ENCODE measurements around the gene IGF2R.

The IGF2R gene

DNA sequence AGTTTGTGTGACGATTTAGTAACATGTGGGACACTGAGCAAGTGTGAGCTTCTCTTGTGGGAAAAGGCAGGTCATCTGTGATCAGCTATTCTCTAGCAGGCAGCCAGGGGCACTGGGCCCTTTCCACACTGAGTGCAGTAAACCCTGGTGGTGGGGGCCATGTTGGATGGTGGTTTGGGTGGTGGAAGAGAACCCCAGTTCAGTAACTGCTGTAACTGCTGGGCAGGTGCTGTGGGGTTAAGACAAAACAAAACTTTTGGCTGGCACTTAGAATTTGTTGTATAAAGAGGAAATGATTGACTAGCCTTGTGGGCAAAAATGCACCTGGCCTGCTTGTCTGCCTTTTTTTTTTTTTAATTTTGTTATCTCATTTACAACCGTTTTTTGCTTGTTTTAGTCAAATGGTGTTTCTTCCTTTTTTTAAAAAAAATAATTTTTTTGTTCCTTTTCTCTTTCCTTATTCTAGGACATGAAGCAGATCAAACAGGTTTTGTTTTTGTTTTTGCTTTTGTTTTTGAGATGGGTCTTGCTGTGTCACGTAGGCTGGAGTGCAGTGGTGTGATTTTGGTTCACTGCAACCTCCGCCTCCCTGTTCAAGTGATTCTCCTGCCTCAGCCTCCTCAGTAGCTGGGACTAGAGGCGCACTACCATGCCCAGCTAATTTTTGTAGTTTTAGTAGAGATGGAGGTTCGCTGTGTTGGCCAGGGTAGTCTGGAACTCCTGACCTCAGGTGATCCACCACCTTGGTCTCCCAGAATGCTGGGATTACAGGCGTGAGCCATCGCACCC, 59.8 kb downstream of the IGF2R start:
- DNase-seq: no peak

DNA sequence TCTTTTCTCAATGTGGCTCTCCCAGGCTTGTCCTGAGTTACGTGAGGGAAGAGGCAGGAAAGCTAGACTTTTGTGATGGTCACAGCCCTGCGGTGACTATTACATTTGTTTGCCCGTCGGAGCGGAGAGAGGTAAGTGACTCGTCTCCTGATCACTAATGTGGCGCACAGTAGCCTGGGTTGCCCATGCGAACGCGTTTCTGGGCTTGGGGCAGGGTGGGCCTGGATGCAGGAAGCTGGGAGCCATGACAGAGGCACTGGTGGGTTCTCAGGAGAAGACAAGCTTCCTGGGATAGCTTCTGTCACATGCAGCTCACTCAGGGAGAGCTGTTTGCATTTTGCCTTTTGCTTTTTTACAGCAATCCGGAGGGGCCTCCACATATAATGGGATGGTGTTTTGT, 60.6 kb downstream of the IGF2R start:
- no peak for DNase-seq

- peak; percentile 96 for DNase-seq
These were observed 61.2 kb downstream of the IGF2R start for GRCh38 chr6:160030103-160030502.

DNA sequence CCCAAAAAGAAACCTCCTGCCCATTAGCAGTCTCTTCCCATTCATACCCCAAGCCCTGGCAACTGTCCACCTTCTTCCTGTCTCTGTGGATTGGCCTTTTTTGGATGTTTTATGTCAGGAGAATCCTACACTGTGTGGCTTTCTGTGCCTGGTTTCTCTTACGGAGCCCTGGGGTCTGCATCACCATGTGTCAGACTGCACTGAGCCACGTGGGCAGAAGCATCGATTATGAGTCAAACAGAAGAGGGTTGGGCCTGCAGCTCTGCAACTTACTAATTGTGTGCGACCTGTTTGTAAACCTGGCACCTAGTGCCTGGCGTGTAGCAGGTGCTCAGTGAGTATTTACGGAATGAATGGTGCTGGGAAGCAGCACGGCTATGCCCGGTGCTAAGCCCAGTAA, 62.6 kb downstream of the IGF2R start:
- DNase-seq: no peak

GRCh38 chr6:160031871-160032270, 63.0 kb downstream of the IGF2R start:
- no peak for DNase-seq

- DNase-seq: no peak
These were observed 63.7 kb downstream of the IGF2R start for GRCh38 chr6:160032538-160032937.

GRCh38 chr6:160034036-160034930, 65.4 kb downstream of the IGF2R start:
- DNase-seq: peak; percentile 64

GRCh38 chr6:160035241-160035640, 66.4 kb downstream of the IGF2R start:
- DNase-seq: no peak

DNA sequence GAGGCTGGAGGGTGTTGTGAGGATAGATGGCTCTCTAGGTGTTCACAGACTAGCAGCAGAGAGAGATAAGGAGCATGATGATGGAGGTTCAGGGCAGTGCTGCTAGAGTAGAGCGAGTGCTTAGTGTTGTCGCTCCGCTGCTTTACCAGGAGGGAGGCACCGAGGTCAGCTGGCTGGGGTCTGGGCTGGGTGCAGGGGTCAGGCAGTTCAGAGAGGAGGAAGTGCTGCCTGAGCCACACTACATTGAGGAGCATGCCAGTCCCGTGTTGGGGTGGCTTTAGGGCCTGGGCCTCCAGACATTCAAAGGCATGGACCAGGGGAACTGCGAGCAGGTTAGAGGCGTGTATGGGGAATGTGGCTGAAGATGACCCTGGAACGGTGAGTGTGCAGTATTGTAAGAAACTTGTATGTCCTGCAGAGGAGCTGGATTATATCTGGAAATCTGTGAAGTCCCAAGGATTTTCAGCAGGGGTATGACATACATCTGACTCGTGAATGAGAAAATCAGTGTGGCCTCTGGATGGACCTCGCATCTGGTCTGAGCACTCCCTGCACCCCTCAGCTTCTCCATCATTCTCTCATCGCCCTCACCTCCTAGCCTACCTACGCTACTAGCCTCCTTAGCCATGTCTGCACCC, 66.9 kb downstream of the IGF2R start:
- DNase-seq: no peak

DNA sequence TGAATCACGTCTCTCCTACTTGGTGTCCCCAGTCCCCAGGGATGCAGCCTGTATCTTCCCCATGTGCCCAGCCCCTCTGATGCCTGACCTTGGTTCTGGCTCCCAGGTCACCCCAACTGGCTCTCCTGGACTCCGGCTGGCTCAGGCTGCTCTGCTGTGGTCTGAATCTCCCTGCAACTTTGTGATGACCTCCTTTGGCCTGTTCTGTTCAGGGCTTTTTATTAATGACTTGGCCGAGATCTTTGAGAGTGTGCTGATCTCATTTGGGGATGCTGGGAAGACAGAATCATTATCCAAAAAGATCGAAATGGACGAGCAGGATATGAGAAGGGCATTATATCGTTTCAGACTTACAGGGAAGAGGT, 67.4 kb downstream of the IGF2R start:
- no peak for DNase-seq

DNA sequence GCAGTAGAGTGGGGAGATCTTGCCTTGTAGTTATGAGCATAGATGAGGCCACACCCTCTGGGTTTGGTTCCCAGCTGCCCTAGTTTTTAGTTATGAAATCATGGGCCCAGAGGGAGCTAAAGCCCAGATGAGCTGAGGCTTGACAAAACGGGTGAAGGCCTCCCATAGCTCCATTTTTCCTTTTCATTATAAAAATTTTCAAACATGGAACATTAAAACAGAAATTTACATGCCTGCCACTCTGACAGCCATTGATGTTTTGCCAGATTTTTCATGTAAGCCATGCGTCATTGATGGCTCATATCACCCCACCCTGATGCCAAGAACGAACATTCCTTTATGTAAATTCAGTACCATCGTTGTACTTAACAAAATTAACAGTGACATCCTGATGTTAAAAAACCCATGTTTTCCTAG, 67.9 kb downstream of the IGF2R start:
- no peak for DNase-seq

DNA sequence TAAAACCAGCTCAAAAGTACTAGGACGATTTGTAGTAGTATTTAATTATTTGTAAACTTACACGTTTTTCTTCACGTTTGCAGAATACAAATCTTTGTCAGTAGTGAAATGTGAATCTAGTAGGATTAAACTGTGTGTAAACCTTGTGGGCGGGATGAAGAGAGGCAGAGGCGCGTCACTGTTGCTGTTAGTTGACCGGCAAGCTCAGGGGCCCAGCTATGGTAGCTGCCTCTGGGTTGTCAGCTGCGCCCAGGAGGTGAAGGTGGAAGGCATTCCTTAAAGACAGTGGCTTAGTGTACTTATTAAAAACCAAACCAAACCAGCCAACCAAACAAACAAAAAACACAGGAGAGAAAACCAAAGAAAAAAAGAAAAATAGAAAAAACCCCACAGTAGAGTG, 69.6 kb downstream of the IGF2R start:
- no peak for DNase-seq

DNA sequence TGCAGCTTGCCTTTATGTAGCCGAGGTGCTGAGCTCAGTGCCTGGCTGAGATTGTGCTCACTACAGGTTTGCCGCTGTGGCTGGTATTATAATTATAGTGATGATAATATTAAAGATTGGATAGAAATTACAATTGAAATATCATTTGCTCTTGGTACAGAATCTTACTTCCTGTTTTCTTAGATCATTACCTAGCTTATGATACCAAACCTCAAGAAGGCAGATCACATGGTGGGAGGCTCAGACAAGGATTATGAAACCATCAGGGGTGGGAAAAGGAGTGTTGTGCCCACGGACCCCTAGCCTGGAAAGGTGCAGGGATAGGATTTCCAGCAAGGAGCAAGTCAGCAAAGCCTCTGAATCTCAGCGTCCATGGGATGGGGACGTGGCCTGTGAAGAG, 70.6 kb downstream of the IGF2R start:
- DNase-seq: no peak

GRCh38 chr6:160040055-160040454, 71.2 kb downstream of the IGF2R start:
- DNase-seq: no peak

DNA sequence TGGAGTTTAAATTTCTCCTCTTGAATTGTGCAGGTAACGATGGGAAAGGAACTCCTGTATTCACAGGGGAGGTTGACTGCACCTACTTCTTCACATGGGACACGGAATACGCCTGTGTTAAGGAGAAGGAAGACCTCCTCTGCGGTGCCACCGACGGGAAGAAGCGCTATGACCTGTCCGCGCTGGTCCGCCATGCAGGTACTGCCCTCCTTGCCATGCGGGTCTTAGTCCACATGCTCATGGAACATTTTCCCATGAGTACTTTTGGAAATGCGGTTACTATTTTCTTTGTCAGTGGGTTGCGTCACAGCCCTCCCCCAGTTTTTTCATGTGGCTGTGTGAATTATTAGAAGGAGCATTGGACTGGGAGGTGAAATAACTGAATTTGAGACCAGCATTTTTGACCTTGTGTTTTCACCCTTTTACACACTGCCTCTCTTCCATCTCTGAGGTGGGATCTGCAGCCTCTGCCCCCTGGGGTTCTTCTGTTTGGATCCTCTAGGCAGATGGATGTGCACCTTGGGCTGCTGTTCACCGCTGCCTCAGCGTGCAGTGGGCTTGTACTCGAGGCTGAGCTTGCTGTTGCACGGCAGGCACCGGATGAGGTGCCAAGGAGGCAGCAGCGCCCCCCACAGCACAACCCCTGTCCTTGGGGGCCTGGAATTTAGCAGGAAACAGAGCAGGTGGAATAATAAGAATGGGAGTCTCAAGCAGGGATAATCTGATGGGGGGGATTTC, 71.8 kb downstream of the IGF2R start:
- DNase-seq: no peak

- DNase-seq: peak; percentile 86
These were observed 72.7 kb downstream of the IGF2R start for GRCh38 chr6:160041608-160042007.

- no peak for DNase-seq
These were observed 73.3 kb downstream of the IGF2R start for GRCh38 chr6:160042014-160042773.

DNA sequence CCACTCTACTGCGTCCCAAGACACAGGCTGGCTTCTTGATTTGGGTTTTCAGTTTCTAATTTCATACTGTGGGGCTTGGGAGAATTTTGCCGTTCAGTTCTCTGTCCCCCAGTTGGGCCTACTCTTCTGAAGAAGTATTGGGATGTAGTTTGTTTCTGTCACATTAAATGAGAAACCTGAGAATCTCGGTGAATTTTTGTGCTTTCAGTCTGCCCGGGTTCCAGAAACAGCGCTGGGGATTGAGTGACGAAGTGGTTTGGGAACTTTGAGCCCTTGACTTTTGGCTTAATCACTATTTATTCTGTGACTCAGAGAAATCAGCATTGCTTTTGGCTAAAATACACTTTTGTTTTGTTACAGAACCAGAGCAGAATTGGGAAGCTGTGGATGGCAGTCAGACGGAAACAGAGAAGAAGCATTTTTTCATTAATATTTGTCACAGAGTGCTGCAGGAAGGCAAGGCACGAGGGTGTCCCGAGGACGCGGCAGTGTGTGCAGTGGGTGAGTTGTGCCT, 74.0 kb downstream of the IGF2R start:
- DNase-seq: no peak

DNA sequence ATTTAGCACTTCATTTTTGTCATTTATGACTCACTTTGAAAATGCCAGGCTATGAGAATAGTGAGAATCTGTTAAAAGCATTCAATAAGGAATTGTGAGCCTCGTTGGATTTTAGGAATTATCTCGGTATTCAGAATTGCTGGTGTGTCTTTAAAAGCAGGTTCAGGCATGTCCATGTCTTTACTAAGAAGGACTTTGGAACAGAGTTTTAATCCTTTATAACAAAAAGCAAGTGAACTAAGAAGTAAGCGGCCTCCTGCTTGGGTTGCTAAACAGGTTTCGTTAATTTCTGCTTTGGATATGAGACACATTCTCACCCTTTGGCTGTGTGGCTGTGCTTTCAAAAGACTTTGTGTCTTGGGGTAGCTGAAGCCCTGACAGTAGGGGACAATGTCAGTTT, 74.9 kb downstream of the IGF2R start:
- no peak for DNase-seq

GRCh38 chr6:160044687-160045086, 75.8 kb downstream of the IGF2R start:
- DNase-seq: no peak

GRCh38 chr6:160048471-160048870, 79.6 kb downstream of the IGF2R start:
- DNase-seq: no peak

DNA sequence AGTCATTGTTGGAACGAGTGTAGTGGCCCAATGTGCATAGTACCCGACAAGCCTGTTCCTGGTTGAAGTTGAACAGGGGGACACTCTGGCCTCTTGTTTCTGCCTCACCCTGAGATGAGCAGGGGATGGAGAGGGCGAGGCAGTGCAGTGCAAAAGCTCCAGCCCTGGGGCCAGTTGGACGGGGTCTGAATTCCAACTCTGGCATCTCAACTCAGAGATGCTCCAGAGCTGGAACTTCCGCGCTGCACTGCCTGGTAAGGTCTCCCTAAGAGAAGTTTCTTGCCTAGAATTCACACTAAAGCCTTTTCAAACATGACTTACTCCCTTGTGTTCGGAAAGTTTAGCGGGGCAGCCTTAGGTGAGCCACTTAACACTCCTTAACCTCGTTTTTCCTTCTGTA, 80.5 kb downstream of the IGF2R start:
- DNase-seq: no peak

Data from femur (tissue), 1 donor.